T-helper 1 cell (primary cell): ENCODE data around the gene MTOR.

Experiments used
- DNase-seq, 5 donors: peaks; one replicate each; pipeline ENCODE4 v3.0.0-alpha.2; 2012 to 2020

Gene MTOR

GRCh38 chr1:11145741-11146140, 116.6 kb downstream of the MTOR start:
- DNase-seq: no peak

GRCh38 chr1:11144570-11145256, 117.6 kb downstream of the MTOR start:
- no peak for DNase-seq

- DNase-seq: no peak
These were observed 118.4 kb downstream of the MTOR start for GRCh38 chr1:11143907-11144306.

- DNase-seq: no peak
These were observed 119.0 kb downstream of the MTOR start for GRCh38 chr1:11143401-11143800.

GRCh38 chr1:11142618-11143391, 119.5 kb downstream of the MTOR start:
- no peak for DNase-seq

GRCh38 chr1:11138952-11139351, 123.4 kb downstream of the MTOR start:
- no peak for DNase-seq

GRCh38 chr1:11138029-11138428, 124.3 kb downstream of the MTOR start:
- no peak for DNase-seq

GRCh38 chr1:11134898-11135266, 127.5 kb downstream of the MTOR start:
- DNase-seq: no peak

- no peak for DNase-seq
These were observed 128.0 kb downstream of the MTOR start for GRCh38 chr1:11134251-11134897.

GRCh38 chr1:11132563-11133293, 129.6 kb downstream of the MTOR start:
- no peak for DNase-seq

GRCh38 chr1:11131816-11132215, 130.5 kb downstream of the MTOR start:
- no peak for DNase-seq

GRCh38 chr1:11130406-11130805, 131.9 kb downstream of the MTOR start:
- DNase-seq: no peak

GRCh38 chr1:11129649-11130390, 132.5 kb downstream of the MTOR start:
- no peak for DNase-seq

- no peak for DNase-seq
These were observed 135.8 kb downstream of the MTOR start for GRCh38 chr1:11126569-11126968.

GRCh38 chr1:11125931-11126330, 136.4 kb downstream of the MTOR start:
- no peak for DNase-seq

GRCh38 chr1:11124965-11125364, 137.4 kb downstream of the MTOR start:
- no peak for DNase-seq

GRCh38 chr1:11116318-11116717, 146.0 kb downstream of the MTOR start:
- no peak for DNase-seq

- no peak for DNase-seq
These were observed 147.4 kb downstream of the MTOR start for GRCh38 chr1:11114966-11115365.

GRCh38 chr1:11109047-11109760, 153.1 kb downstream of the MTOR start:
- no peak for DNase-seq

GRCh38 chr1:11107599-11107998, 154.8 kb downstream of the MTOR start:
- DNase-seq: no peak

GRCh38 chr1:11105586-11105985, 156.8 kb downstream of the MTOR start:
- DNase-seq: no peak

- DNase-seq: no peak
These were observed 161.0 kb downstream of the MTOR start for GRCh38 chr1:11101347-11101746.
